SK-N-SH treated with all-trans-retinoic acid at 6 μM for 48 hours (cell line): ENCODE results near the gene MYCBPAP.

ENCODE experiments used
- ATAC-seq: fragments of 200-7000 bp; cut with Tn5 transposase; 3 replicates; pipeline ENCODE4 v1.9.1; 2020; ENCODE audit warnings: mild to moderate bottlenecking, moderate library complexity
- ARNTL ChIP-seq: fragments of 450-650 bp; formaldehyde crosslinking; IDR thresholded peaks from 2 replicates; pipeline ENCODE4 v1.5.0; 2020; ENCODE audit warnings: low read depth, mild to moderate bottlenecking, moderate library complexity, borderline replicate concordance
- BACH2 ChIP-seq: fragments of 250-450 bp; sonication (Bioruptor Pico); IDR thresholded peaks from 2 replicates; pipeline ENCODE4 v1.9.0; 2021; ENCODE audit warnings: mild to moderate bottlenecking, borderline replicate concordance
- CSDC2 ChIP-seq: fragments of 250-450 bp; sonication (Bioruptor Pico); IDR thresholded peaks from 2 replicates; pipeline ENCODE4 v1.5.0; 2020; ENCODE audit warnings: mild to moderate bottlenecking, moderate library complexity
- ESRRG ChIP-seq: fragments of 250-450 bp; sonication (Bioruptor Pico); IDR thresholded peaks from 2 replicates; pipeline ENCODE4 v1.6.1; 2021; ENCODE audit warnings: mild to moderate bottlenecking
- GLIS3 ChIP-seq: fragments of 250-450 bp; sonication (Bioruptor Pico); IDR thresholded peaks from 2 replicates; pipeline ENCODE4 v1.5.0; 2020; ENCODE audit warnings: mild to moderate bottlenecking, moderate library complexity
- ISL1 ChIP-seq: fragments of 250-450 bp; sonication (Bioruptor Pico); IDR thresholded peaks from 2 replicates; pipeline ENCODE4 v2.1.2; 2022; ENCODE audit warnings: mild to moderate bottlenecking, moderate library complexity
- OSR1 ChIP-seq: fragments of 250-450 bp; sonication (Bioruptor Pico); IDR thresholded peaks from 2 replicates; pipeline ENCODE4 v1.8.0; 2022; ENCODE audit warnings: moderate library complexity, mild to moderate bottlenecking, inconsistent platforms
- PPARA ChIP-seq: fragments of 250-450 bp; sonication (Bioruptor Pico); IDR thresholded peaks from 2 replicates; pipeline ENCODE4 v1.5.0; 2020; ENCODE audit warnings: mild to moderate bottlenecking, borderline replicate concordance
- SNAI2 ChIP-seq: fragments of 250-450 bp; sonication (Bioruptor Pico); IDR thresholded peaks from 2 replicates; pipeline ENCODE4 v1.5.0; 2020; ENCODE audit warnings: mild to moderate bottlenecking, moderate library complexity
- TCF4 ChIP-seq: fragments of 250-450 bp; sonication (Bioruptor Pico); IDR thresholded peaks from 2 replicates; pipeline ENCODE4 v1.8.0; 2021; ENCODE audit warnings: mild to moderate bottlenecking, moderate library complexity, borderline replicate concordance
- TOX ChIP-seq: fragments of 250-450 bp; sonication (Bioruptor Pico); IDR thresholded peaks from 2 replicates; pipeline ENCODE4 v1.8.0; 2021; ENCODE audit warnings: mild to moderate bottlenecking, moderate library complexity, borderline replicate concordance
- ZC3H10 ChIP-seq: fragments of 250-450 bp; sonication (Bioruptor Pico); IDR thresholded peaks from 2 replicates; pipeline ENCODE4 v1.5.1; 2021; ENCODE audit warnings: mild to moderate bottlenecking, moderate library complexity
- ZFP3 ChIP-seq: fragments of 250-450 bp; sonication (Bioruptor Pico); IDR thresholded peaks from 2 replicates; pipeline ENCODE4 v1.5.0; 2020; ENCODE audit warnings: mild to moderate bottlenecking, moderate library complexity
- ZNF70 ChIP-seq: fragments of 450-650 bp; formaldehyde crosslinking; IDR thresholded peaks from 2 replicates; pipeline ENCODE4 v1.5.0; 2020; ENCODE audit warnings: mild to moderate bottlenecking, moderate library complexity
- ZNF8 ChIP-seq: fragments of 450-650 bp; formaldehyde crosslinking; IDR thresholded peaks from 2 replicates; pipeline ENCODE4 v1.5.0; 2020; ENCODE audit warnings: mild to moderate bottlenecking, moderate library complexity
- TF ChIP-seq, protein P1 (sequence below): fragments of 250-450 bp; sonication (Bioruptor Pico); IDR thresholded peaks from 2 replicates; pipeline ENCODE4 v1.8.0; 2020; ENCODE audit warnings: mild to moderate bottlenecking, moderate library complexity, borderline replicate concordance
- TF ChIP-seq, protein P2 (sequence below): fragments of 250-450 bp; sonication (Bioruptor Pico); IDR thresholded peaks from 2 replicates; pipeline ENCODE4 v1.8.0; 2021; ENCODE audit warnings: low read depth, mild to moderate bottlenecking, moderate library complexity, borderline replicate concordance
- TF ChIP-seq, protein P3 (sequence below): fragments of 250-450 bp; sonication (Bioruptor Pico); IDR thresholded peaks from 2 replicates; pipeline ENCODE4 v1.5.0; 2020; ENCODE audit warnings: mild to moderate bottlenecking, moderate library complexity
- TF ChIP-seq, protein P4 (sequence below): fragments of 250-450 bp; sonication (Bioruptor Pico); IDR thresholded peaks from 2 replicates; pipeline ENCODE4 v1.5.1; 2021; ENCODE audit warnings: mild to moderate bottlenecking, moderate library complexity
- TF ChIP-seq, protein P5 (sequence below): fragments of 250-450 bp; sonication (Bioruptor Pico); IDR thresholded peaks from 2 replicates; pipeline ENCODE4 v1.5.1; 2020; ENCODE audit warnings: low read depth, mild to moderate bottlenecking, moderate library complexity

Gene MYCBPAP

DNA sequence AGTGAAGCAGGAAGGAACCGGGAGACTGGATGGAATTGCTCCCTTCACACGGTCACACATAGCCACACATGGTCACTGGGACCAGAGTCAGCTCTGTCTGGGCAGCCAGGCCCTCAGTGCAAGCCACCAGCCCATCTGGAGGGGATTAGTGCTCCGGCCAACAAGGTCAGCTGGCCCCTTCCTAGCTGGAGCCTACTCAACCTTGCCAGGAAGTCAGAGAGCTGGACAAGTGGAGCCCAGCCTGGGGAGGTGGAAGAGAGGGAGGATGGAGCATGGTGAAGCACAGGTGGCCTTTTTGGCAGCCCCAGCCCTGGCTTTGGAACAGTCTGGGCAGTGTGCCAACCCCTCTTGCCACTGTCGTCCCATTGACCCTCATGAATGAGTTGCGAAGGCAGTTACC is 48.6 kb downstream of the MYCBPAP start:
- no peak; the same call in 2 of the 3 replicates for ATAC-seq
- TF ChIP-seq, protein P1, sequence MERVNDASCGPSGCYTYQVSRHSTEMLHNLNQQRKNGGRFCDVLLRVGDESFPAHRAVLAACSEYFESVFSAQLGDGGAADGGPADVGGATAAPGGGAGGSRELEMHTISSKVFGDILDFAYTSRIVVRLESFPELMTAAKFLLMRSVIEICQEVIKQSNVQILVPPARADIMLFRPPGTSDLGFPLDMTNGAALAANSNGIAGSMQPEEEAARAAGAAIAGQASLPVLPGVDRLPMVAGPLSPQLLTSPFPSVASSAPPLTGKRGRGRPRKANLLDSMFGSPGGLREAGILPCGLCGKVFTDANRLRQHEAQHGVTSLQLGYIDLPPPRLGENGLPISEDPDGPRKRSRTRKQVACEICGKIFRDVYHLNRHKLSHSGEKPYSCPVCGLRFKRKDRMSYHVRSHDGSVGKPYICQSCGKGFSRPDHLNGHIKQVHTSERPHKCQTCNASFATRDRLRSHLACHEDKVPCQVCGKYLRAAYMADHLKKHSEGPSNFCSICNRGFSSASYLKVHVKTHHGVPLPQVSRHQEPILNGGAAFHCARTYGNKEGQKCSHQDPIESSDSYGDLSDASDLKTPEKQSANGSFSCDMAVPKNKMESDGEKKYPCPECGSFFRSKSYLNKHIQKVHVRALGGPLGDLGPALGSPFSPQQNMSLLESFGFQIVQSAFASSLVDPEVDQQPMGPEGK (CRISPR knock-in tag) = no peak
- TF ChIP-seq ZC3H10 (CRISPR knock-in tag) = no peak
- no peak for TF ChIP-seq ESRRG
- peak; percentile 59; the same call in 1 of the 2 replicates for TF ChIP-seq TCF4 (CRISPR knock-in tag)

DNA sequence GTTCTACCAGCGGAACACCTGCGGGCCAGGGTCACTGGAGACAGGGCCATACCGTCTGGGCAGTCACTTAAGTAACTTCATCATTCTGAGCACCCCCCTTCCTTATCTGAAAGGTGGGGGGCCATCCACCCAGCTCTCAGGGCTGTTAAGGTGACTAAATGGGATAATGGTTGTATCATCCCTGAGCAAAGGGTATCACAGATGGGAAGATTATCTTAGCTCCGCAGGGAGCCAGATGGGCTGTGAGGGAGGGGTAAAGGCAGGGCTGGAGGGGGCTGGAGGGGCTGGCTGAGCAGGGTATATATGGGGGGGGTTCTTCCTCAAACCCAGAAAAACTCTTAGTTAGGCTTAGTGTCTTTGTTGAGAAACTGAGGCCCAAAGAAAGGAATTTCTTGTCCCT is 49.4 kb downstream of the MYCBPAP start:
- TF ChIP-seq ZNF70 (no peak), ESRRG (no peak)
- TF ChIP-seq, protein P2, sequence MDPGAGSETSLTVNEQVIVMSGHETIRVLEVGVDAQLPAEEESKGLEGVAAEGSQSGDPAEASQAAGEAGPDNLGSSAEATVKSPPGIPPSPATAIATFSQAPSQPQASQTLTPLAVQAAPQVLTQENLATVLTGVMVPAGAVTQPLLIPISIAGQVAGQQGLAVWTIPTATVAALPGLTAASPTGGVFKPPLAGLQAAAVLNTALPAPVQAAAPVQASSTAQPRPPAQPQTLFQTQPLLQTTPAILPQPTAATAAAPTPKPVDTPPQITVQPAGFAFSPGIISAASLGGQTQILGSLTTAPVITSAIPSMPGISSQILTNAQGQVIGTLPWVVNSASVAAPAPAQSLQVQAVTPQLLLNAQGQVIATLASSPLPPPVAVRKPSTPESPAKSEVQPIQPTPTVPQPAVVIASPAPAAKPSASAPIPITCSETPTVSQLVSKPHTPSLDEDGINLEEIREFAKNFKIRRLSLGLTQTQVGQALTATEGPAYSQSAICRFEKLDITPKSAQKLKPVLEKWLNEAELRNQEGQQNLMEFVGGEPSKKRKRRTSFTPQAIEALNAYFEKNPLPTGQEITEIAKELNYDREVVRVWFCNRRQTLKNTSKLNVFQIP (CRISPR knock-in tag) = no peak
- ATAC-seq = no peak

DNA sequence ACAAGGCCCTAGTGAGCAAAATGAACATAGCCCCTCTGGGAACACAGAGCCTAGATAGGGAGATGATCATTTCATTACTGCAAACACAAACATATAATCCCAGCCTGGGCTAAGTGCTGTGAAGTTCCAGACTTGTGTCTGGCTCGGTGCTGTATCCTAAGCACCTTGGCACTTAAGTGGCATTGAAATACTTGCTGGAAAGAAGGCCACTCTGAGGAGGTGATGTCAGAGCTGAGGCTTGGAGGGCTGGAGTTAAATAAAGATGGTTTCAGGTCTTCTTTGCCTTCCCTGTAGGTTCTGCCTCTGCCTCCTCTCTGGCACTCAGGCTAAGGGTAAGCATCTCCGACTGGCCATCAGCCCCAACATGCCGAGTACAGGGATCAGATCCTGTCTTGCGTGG is 49.9 kb downstream of the MYCBPAP start:
- ATAC-seq = no peak
- TF ChIP-seq, protein P1 (CRISPR knock-in tag) = no peak
- TF ChIP-seq ZFP3 (CRISPR knock-in tag) = no peak
- no peak for TF ChIP-seq TCF4 (CRISPR knock-in tag)
- TF ChIP-seq SNAI2 = no peak
- no peak for TF ChIP-seq ZC3H10 (CRISPR knock-in tag)
- no peak for TF ChIP-seq ARNTL (CRISPR knock-in tag)
- TF ChIP-seq, protein P3, sequence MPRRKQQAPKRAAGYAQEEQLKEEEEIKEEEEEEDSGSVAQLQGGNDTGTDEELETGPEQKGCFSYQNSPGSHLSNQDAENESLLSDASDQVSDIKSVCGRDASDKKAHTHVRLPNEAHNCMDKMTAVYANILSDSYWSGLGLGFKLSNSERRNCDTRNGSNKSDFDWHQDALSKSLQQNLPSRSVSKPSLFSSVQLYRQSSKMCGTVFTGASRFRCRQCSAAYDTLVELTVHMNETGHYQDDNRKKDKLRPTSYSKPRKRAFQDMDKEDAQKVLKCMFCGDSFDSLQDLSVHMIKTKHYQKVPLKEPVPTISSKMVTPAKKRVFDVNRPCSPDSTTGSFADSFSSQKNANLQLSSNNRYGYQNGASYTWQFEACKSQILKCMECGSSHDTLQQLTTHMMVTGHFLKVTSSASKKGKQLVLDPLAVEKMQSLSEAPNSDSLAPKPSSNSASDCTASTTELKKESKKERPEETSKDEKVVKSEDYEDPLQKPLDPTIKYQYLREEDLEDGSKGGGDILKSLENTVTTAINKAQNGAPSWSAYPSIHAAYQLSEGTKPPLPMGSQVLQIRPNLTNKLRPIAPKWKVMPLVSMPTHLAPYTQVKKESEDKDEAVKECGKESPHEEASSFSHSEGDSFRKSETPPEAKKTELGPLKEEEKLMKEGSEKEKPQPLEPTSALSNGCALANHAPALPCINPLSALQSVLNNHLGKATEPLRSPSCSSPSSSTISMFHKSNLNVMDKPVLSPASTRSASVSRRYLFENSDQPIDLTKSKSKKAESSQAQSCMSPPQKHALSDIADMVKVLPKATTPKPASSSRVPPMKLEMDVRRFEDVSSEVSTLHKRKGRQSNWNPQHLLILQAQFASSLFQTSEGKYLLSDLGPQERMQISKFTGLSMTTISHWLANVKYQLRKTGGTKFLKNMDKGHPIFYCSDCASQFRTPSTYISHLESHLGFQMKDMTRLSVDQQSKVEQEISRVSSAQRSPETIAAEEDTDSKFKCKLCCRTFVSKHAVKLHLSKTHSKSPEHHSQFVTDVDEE (CRISPR knock-in tag) = no peak
- no peak for TF ChIP-seq BACH2 (CRISPR knock-in tag)
- TF ChIP-seq ISL1 (CRISPR knock-in tag) = no peak
- no peak for TF ChIP-seq ZNF70
- no peak for TF ChIP-seq OSR1
- TF ChIP-seq, protein P2 (CRISPR knock-in tag) = no peak
- TF ChIP-seq GLIS3 = no peak
- TF ChIP-seq ZNF8 (CRISPR knock-in tag) = no peak
- TF ChIP-seq ESRRG = no peak
- TF ChIP-seq, protein P4, sequence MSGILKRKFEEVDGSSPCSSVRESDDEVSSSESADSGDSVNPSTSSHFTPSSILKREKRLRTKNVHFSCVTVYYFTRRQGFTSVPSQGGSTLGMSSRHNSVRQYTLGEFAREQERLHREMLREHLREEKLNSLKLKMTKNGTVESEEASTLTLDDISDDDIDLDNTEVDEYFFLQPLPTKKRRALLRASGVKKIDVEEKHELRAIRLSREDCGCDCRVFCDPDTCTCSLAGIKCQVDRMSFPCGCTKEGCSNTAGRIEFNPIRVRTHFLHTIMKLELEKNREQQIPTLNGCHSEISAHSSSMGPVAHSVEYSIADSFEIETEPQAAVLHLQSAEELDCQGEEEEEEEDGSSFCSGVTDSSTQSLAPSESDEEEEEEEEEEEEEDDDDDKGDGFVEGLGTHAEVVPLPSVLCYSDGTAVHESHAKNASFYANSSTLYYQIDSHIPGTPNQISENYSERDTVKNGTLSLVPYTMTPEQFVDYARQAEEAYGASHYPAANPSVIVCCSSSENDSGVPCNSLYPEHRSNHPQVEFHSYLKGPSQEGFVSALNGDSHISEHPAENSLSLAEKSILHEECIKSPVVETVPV = no peak
- TF ChIP-seq, protein P5, sequence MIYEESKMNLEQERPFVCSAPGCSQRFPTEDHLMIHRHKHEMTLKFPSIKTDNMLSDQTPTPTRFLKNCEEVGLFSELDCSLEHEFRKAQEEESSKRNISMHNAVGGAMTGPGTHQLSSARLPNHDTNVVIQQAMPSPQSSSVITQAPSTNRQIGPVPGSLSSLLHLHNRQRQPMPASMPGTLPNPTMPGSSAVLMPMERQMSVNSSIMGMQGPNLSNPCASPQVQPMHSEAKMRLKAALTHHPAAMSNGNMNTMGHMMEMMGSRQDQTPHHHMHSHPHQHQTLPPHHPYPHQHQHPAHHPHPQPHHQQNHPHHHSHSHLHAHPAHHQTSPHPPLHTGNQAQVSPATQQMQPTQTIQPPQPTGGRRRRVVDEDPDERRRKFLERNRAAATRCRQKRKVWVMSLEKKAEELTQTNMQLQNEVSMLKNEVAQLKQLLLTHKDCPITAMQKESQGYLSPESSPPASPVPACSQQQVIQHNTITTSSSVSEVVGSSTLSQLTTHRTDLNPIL (CRISPR knock-in tag) = no peak
- no peak for TF ChIP-seq TOX
- TF ChIP-seq CSDC2 = no peak
- TF ChIP-seq PPARA = no peak
